Measurements from ENCODE around the gene AGRP. TPM values are rescaled to one million over a fixed set of nuclear protein-coding genes. Genes with fewer than 3 reads are reported as not detected.

The AGRP gene
- total and polyA plus RNA-seq, 4 donors = 0.18 to 0.50 TPM; not detected in 2

DNA sequence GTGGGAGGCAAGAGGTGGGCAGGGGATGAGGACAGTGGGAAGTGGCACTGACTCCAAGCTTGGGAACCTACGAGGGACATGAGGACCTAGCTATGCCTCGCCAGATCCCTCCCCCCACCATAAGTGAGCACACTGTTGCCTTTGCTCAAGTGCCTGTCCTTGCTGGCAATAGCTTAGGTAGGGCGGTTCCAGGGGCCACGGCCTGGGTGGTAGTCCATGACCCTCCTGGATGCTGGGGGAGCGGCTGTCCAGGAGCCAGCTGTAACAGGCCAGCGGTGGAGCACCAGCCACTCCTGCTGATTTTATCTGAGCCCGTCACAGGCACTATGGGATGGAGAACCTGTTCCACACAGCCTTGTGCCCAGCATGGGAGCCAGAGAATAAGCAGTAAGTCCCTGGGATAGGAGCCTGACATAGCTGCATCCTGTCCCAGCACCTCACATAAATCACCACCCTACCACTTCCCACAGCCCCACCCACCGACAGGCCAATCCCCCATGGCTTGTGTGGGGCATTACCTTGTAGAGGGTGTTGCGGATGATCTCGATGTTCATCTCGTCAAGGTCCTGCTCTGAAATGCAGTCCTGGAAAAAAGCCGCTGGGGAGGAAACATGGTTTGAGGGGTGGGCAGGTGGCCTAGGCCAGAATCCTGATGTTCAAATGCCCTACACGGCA lies 40.6 kb downstream of the AGRP start:
- H3K36me3 ChIP-seq (ENCODE audit: control insufficient read depth in 4 of 4, insufficient read depth in 3 of 4, low read depth in 1 of 4, low read length in 3 of 4) = peaks cover under 1 to 15% (median 8%) of the 10 kb centered on the region in 4 donors
- TF ChIP-seq JUND (IDR thresholded peaks at IDR 0.05) = no peak
- TF ChIP-seq, protein P1, sequence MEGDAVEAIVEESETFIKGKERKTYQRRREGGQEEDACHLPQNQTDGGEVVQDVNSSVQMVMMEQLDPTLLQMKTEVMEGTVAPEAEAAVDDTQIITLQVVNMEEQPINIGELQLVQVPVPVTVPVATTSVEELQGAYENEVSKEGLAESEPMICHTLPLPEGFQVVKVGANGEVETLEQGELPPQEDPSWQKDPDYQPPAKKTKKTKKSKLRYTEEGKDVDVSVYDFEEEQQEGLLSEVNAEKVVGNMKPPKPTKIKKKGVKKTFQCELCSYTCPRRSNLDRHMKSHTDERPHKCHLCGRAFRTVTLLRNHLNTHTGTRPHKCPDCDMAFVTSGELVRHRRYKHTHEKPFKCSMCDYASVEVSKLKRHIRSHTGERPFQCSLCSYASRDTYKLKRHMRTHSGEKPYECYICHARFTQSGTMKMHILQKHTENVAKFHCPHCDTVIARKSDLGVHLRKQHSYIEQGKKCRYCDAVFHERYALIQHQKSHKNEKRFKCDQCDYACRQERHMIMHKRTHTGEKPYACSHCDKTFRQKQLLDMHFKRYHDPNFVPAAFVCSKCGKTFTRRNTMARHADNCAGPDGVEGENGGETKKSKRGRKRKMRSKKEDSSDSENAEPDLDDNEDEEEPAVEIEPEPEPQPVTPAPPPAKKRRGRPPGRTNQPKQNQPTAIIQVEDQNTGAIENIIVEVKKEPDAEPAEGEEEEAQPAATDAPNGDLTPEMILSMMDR (IDR thresholded peaks at IDR 0.05; ENCODE audit: low read depth, low read length, missing input control) = no peak
- no peak for TF ChIP-seq EGR1 (IDR thresholded peaks at IDR 0.05; ENCODE audit: low read depth in 2 of 2)
- TF ChIP-seq RXRA (IDR thresholded peaks at IDR 0.05) = no peak
- TF ChIP-seq, protein P2, sequence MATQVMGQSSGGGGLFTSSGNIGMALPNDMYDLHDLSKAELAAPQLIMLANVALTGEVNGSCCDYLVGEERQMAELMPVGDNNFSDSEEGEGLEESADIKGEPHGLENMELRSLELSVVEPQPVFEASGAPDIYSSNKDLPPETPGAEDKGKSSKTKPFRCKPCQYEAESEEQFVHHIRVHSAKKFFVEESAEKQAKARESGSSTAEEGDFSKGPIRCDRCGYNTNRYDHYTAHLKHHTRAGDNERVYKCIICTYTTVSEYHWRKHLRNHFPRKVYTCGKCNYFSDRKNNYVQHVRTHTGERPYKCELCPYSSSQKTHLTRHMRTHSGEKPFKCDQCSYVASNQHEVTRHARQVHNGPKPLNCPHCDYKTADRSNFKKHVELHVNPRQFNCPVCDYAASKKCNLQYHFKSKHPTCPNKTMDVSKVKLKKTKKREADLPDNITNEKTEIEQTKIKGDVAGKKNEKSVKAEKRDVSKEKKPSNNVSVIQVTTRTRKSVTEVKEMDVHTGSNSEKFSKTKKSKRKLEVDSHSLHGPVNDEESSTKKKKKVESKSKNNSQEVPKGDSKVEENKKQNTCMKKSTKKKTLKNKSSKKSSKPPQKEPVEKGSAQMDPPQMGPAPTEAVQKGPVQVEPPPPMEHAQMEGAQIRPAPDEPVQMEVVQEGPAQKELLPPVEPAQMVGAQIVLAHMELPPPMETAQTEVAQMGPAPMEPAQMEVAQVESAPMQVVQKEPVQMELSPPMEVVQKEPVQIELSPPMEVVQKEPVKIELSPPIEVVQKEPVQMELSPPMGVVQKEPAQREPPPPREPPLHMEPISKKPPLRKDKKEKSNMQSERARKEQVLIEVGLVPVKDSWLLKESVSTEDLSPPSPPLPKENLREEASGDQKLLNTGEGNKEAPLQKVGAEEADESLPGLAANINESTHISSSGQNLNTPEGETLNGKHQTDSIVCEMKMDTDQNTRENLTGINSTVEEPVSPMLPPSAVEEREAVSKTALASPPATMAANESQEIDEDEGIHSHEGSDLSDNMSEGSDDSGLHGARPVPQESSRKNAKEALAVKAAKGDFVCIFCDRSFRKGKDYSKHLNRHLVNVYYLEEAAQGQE (IDR thresholded peaks at IDR 0.05) = no peak
- TF ChIP-seq TAF1 (conservative IDR thresholded peaks at IDR 0.05) = no peak
- no peak for TF ChIP-seq SP1 (IDR thresholded peaks at IDR 0.05)
- TF ChIP-seq HNF4A (conservative IDR thresholded peaks at IDR 0.05) = no peak
- TF ChIP-seq HNF4G (IDR thresholded peaks at IDR 0.05) = no peak
- TF ChIP-seq, protein P3, sequence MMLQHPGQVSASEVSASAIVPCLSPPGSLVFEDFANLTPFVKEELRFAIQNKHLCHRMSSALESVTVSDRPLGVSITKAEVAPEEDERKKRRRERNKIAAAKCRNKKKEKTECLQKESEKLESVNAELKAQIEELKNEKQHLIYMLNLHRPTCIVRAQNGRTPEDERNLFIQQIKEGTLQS (IDR thresholded peaks at IDR 0.05) = no peak
- no peak for TF ChIP-seq GABPA (IDR thresholded peaks at IDR 0.05 in 1 of 2, conservative IDR thresholded peaks at IDR 0.05 in 1 of 2)
- DNase-seq (ENCODE audit: low spot score) = no peak
- peak overlapping the region in 1 of 2 donors; percentile 20 for H3K27ac ChIP-seq (ENCODE audit: low read depth in 1 of 2, low read length in 2 of 2)
- no peaks in the 10 kb centered on the region for H3K9me3 ChIP-seq (ENCODE audit: control insufficient read depth in 4 of 4, low read length in 3 of 4)
- H3K9ac ChIP-seq (ENCODE audit: low read depth in 1 of 2, low read length in 2 of 2) = peak overlapping the region in 1 of 2 donors; percentile 17
- peaks cover 45 to 71% (median 66%) of the 10 kb centered on the region in 4 donors for H3K4me1 ChIP-seq (ENCODE audit: control insufficient read depth in 4 of 4, insufficient read depth in 4 of 4, low read length in 3 of 4)
- WGBS = 83% methylated on average over 13 of the region's 13 CpGs
- no peaks in the 10 kb centered on the region for H3K27me3 ChIP-seq (ENCODE audit: control insufficient read depth in 4 of 4, insufficient read depth in 4 of 4, low read length in 3 of 4)
- H3K4me3 ChIP-seq (ENCODE audit: low read depth in 1 of 3, low read length in 3 of 3) = no peak overlapping the region

DNA sequence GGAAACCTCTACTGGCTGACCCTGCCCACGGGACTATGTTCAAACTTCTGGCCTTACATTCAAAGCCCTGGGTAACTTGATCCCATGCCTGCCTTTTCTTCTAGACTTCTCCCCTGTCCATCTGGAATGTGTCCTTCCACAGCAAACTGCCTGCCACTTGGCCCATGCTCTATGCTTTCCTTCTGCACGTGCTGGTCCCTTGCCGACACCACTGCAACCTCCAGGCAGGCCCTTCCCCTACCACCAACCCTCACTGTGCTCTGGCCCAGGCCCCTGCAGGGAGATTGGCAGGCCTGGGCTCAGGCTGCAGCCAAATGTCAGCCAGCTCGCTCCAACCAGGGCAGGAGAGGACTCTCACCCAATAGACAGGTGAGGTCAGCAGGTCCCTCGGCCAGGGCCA lies 41.4 kb downstream of the AGRP start:
- Histone ChIP-seq H3K36me3 (ENCODE audit: control insufficient read depth in 4 of 4, insufficient read depth in 3 of 4, low read depth in 1 of 4, low read length in 3 of 4) (peaks cover 2 to 19% (median 10%) of the 10 kb centered on the region in 4 donors), H3K4me1 (ENCODE audit: control insufficient read depth in 4 of 4, insufficient read depth in 4 of 4, low read length in 3 of 4) (peaks cover 38 to 63% (median 58%) of the 10 kb centered on the region in 4 donors), H3K9ac (ENCODE audit: low read depth in 1 of 2, low read length in 2 of 2) (no peak overlapping the region)

More for the DNA sequence above, 41.4 kb downstream of the AGRP start:
- H3K27me3 ChIP-seq (ENCODE audit: control insufficient read depth in 4 of 4, insufficient read depth in 4 of 4, low read length in 3 of 4) = no peaks in the 10 kb centered on the region
- H3K4me3 ChIP-seq (ENCODE audit: low read depth in 1 of 3, low read length in 3 of 3) = no peak overlapping the region
- TF ChIP-seq RXRA (IDR thresholded peaks at IDR 0.05) = peak in 1 of 2 donors; percentile 9
- TF ChIP-seq FOXA2 (IDR thresholded peaks at IDR 0.05) = no peak
- TF ChIP-seq TAF1 (conservative IDR thresholded peaks at IDR 0.05) = no peak
- no peak for TF ChIP-seq YY1 (IDR thresholded peaks at IDR 0.05)
- H3K9me3 ChIP-seq (ENCODE audit: control insufficient read depth in 4 of 4, low read length in 3 of 4) = no peaks in the 10 kb centered on the region
- H3K27ac ChIP-seq (ENCODE audit: low read depth in 1 of 2, low read length in 2 of 2) = peak overlapping the region; percentile 4 to 20
- no peak for DNase-seq (ENCODE audit: low spot score)
- WGBS = 28% methylated on average over 5 of the region's 5 CpGs
